K562 (cell line): ENCODE results near the gene ZER1. TPM values are rescaled to one million over a fixed set of nuclear protein-coding genes. Genes with fewer than 3 reads are reported as not detected.

Experiments used
- ARNT ChIP-seq, 2 experiments: fragments of 450-650 bp; IDR thresholded peaks; 2 replicates each; pipeline ENCODE4 v1.6.1; 2016; ENCODE audit warnings: mild to moderate bottlenecking in 1 of 2
- CBFA2T3 ChIP-seq: fragments of 450-650 bp; IDR thresholded peaks from 2 replicates; pipeline ENCODE4 v1.6.1; 2017
- CXXC5 ChIP-seq: fragments of 250-450 bp; sonication (Bioruptor Pico); IDR thresholded peaks from 2 replicates; pipeline ENCODE4 v1.8.0; 2022; ENCODE audit warnings: inconsistent platforms, mild to moderate bottlenecking, moderate library complexity
- DNMT1 ChIP-seq: fragments of 450-650 bp; IDR thresholded peaks from 2 replicates; pipeline ENCODE4 v1.6.1; 2016; ENCODE audit warnings: antibody characterized with exemption, mild to moderate bottlenecking
- ELF4 ChIP-seq: fragments of 450-650 bp; formaldehyde crosslinking; IDR thresholded peaks from 2 replicates; pipeline ENCODE4 v1.4.0; 2022; ENCODE audit warnings: missing genetic modification characterization
- EP300 ChIP-seq: IDR thresholded peaks from 2 replicates; pipeline ENCODE4 v1.6.1; 2012; ENCODE audit warnings: low read length, improper control_type of control experiment
- HDGF ChIP-seq: fragments of 450-650 bp; IDR thresholded peaks from 2 replicates; pipeline ENCODE4 v1.6.1; 2016
- JUND ChIP-seq, 2 experiments: IDR thresholded peaks; 2 replicates in 1 of 2; 3 replicates in 1 of 2; pipeline ENCODE4 v1.6.1; 2011; ENCODE audit warnings: borderline replicate concordance in 2 of 2, low read depth in 2 of 2, low read length in 2 of 2, improper control_type of control experiment in 1 of 2, missing biosample characterization in 1 of 2, missing genetic modification characterization in 1 of 2, missing genetic modification reagents in 1 of 2
- MBD2 ChIP-seq: sonication (generic); IDR thresholded peaks from 2 replicates; pipeline ENCODE4 v1.6.1; 2016; ENCODE audit warnings: low read depth, borderline replicate concordance
- MCM5 ChIP-seq: fragments of 450-650 bp; IDR thresholded peaks from 2 replicates; pipeline ENCODE4 v1.6.1; 2016; ENCODE audit warnings: low read depth
- MED1 ChIP-seq: sonication (generic); formaldehyde crosslinking; IDR thresholded peaks from 2 replicates; pipeline ENCODE4 v1.8.1; 2023; ENCODE audit warnings: missing genetic modification reagents, borderline replicate concordance
- MTA2 ChIP-seq: fragments of 450-650 bp; IDR thresholded peaks from 2 replicates; pipeline ENCODE4 v1.6.1; 2016; ENCODE audit warnings: low read depth
- PCBP1 ChIP-seq: fragments of 200-400 bp; formaldehyde crosslinking; IDR thresholded peaks from 2 replicates; pipeline ENCODE4 v1.6.1; 2018; ENCODE audit warnings: mild to moderate bottlenecking, low read depth, low read length; ENCODE audit not compliant: poor library complexity, severe bottlenecking
- PRMT5 ChIP-seq: sonication (generic); formaldehyde crosslinking; IDR thresholded peaks from 2 replicates; pipeline ENCODE4 v1.5.0; 2020; ENCODE audit warnings: missing genetic modification reagents
- RHOXF2B ChIP-seq: fragments of 250-450 bp; sonication (Bioruptor Pico); conservative IDR thresholded peaks from 2 replicates; pipeline ENCODE4 v1.5.1; 2021
- SAFB ChIP-seq: fragments of 200-400 bp; formaldehyde crosslinking; IDR thresholded peaks from 2 replicates; pipeline ENCODE4 v1.6.1; 2017; ENCODE audit warnings: low read depth, low read length, borderline replicate concordance
- SIRT6 ChIP-seq: IDR thresholded peaks from one replicate; pipeline ENCODE4 v1.6.1; 2012; ENCODE audit warnings: low read depth, mild to moderate bottlenecking, control low read depth, inconsistent platforms, low read length, moderate library complexity
- SREBF2 ChIP-seq: sonication (generic); formaldehyde crosslinking; IDR thresholded peaks from 2 replicates; pipeline ENCODE4 v1.4.0; 2020; ENCODE audit warnings: mild to moderate bottlenecking, missing genetic modification reagents
- STAT5A ChIP-seq: IDR thresholded peaks from 2 replicates; pipeline ENCODE4 v1.6.1; 2012; ENCODE audit warnings: low read length, inconsistent platforms, borderline replicate concordance
- TAF1 ChIP-seq: IDR thresholded peaks from 2 replicates; pipeline ENCODE4 v1.6.1; 2011; ENCODE audit warnings: mild to moderate bottlenecking, low read length, moderate library complexity; ENCODE audit not compliant: insufficient read depth, control insufficient read depth, severe bottlenecking; ENCODE audit errors: extremely low read depth
- ZBTB1 ChIP-seq: sonication (generic); formaldehyde crosslinking; IDR thresholded peaks from 2 replicates; pipeline ENCODE4 v1.8.1; 2023; ENCODE audit warnings: missing genetic modification reagents, low read depth, mild to moderate bottlenecking, borderline replicate concordance
- polyA plus RNA-seq, 8 experiments: library from polyadenylated mRNA; depleted of rRNA in 4 of 8; stranded (reverse) in 5 of 8; unstranded in 3 of 8; fragments of >200 nt; fragmentation: Nextera tagmentation in 2 of 8; fragmentation: Illumina TruSeq in 1 of 8; extraction: Ambion mirVana in 2 of 8; extraction: Trizol in 1 of 8; gene quantifications; 2 replicates each; pipeline versions ENCODE4 v1.2.1 to v1.2.3, GENCODE V29; 2011 to 2014; ENCODE audit warnings: inconsistent platforms in 1 of 8, missing spikeins in 1 of 8
- total RNA-seq, 7 experiments: library from RNA; depleted of rRNA in 6 of 7; stranded (reverse); fragments of >200 nt in 6 of 7; fragmentation: Illumina TruSeq in 2 of 7; extraction: Trizol in 2 of 7; gene quantifications; 2 replicates each; pipeline versions ENCODE4 v1.2.1 to v1.2.3, GENCODE V29; 2011 to 2021; ENCODE audit warnings: low replicate concordance in 1 of 7
- TF ChIP-seq, protein P1 (sequence below): fragments of 450-650 bp; conservative IDR thresholded peaks from 2 replicates; pipeline ENCODE4 v1.6.1; 2016; ENCODE audit warnings: missing genetic modification characterization, low read depth, mild to moderate bottlenecking, missing compliant biosample characterization, moderate library complexity
- TF ChIP-seq, protein P2 (sequence below): sonication (generic); formaldehyde crosslinking; IDR thresholded peaks from 2 replicates; pipeline ENCODE4 v1.8.1; 2023; ENCODE audit warnings: mild to moderate bottlenecking, missing genetic modification reagents, moderate library complexity
- TF ChIP-seq, protein P3 (sequence below): sonication (generic); IDR thresholded peaks from 2 replicates; pipeline ENCODE4 v1.6.1; 2016
- TF ChIP-seq, protein P4 (sequence below): fragments of 150-350 bp; conservative IDR thresholded peaks from 2 replicates; pipeline ENCODE4 v1.6.1; 2014; ENCODE audit warnings: low read length

The ZER1 gene
- total and polyA plus RNA-seq, 9 of the 15 experiments (the other 6 are each of a cell fraction or from before 2014, with no cell fraction given) = 0.07 to 10.7 (median 6.2) TPM

DNA sequence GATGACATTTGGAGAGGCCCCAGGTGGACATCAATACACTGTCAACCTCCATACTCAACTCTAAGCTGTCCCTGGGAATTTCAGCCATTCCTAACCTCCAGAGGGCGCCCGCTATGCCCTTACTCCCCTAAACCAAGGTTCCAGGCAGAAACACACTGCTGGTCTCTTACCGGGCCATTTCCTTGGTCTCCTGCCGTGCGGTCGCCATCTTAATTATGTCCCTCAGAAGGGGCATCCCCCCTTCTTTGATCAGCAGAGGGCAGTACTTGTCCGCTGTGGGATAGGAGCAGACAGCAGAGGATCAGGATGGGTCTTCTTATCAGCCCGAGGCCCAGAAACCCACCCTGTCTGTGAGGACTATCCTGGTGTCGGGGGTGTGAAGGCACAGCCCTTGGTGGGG, 38.5 kb downstream of the ZER1 start (continued):
- no peak for TF ChIP-seq MCM5
- TF ChIP-seq TAF1 = peak; percentile 47
- peak; percentile 46; the same call in 1 of the 2 replicates for TF ChIP-seq ELF4 (CRISPR knock-in tag)
- peak; percentile 49; the same call in 1 of the 2 replicates for TF ChIP-seq CXXC5 (CRISPR knock-in tag)
- TF ChIP-seq, protein P1, sequence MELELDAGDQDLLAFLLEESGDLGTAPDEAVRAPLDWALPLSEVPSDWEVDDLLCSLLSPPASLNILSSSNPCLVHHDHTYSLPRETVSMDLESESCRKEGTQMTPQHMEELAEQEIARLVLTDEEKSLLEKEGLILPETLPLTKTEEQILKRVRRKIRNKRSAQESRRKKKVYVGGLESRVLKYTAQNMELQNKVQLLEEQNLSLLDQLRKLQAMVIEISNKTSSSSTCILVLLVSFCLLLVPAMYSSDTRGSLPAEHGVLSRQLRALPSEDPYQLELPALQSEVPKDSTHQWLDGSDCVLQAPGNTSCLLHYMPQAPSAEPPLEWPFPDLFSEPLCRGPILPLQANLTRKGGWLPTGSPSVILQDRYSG = 0 out of 2 replicates have a peak, but pooled peaks have one; percentile 40
- TF ChIP-seq CBFA2T3 = no peak
- TF ChIP-seq, protein P2, sequence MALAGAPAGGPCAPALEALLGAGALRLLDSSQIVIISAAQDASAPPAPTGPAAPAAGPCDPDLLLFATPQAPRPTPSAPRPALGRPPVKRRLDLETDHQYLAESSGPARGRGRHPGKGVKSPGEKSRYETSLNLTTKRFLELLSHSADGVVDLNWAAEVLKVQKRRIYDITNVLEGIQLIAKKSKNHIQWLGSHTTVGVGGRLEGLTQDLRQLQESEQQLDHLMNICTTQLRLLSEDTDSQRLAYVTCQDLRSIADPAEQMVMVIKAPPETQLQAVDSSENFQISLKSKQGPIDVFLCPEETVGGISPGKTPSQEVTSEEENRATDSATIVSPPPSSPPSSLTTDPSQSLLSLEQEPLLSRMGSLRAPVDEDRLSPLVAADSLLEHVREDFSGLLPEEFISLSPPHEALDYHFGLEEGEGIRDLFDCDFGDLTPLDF = no peak
- TF ChIP-seq PRMT5 (CRISPR knock-in tag) = no peak
- peak; percentile 93; the same call in 1 of the 2 replicates for TF ChIP-seq HDGF
- TF ChIP-seq, protein P3, sequence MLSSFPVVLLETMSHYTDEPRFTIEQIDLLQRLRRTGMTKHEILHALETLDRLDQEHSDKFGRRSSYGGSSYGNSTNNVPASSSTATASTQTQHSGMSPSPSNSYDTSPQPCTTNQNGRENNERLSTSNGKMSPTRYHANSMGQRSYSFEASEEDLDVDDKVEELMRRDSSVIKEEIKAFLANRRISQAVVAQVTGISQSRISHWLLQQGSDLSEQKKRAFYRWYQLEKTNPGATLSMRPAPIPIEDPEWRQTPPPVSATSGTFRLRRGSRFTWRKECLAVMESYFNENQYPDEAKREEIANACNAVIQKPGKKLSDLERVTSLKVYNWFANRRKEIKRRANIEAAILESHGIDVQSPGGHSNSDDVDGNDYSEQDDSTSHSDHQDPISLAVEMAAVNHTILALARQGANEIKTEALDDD = no peak
- no peak for TF ChIP-seq ZBTB1
- no peak for TF ChIP-seq DNMT1
- TF ChIP-seq RHOXF2B = no peak
- 0 out of 4 replicates have a peak, but pooled peaks of 1 of the 2 experiments have one; percentile 21 for TF ChIP-seq ARNT (IDR thresholded peaks at IDR 0.05)
- TF ChIP-seq STAT5A = no peak
- TF ChIP-seq EP300 = no peak
- TF ChIP-seq MED1 = no peak
- TF ChIP-seq PCBP1 = no peak
- peak; percentile 46 for TF ChIP-seq JUND (IDR thresholded peaks at IDR 0.05; ENCODE audit: borderline replicate concordance, low read depth, low read length)
- TF ChIP-seq JUND (tag; IDR thresholded peaks at IDR 0.05; ENCODE audit: borderline replicate concordance, low read depth, low read length) = peak; percentile 40; the same call in 1 of the 3 replicates
- TF ChIP-seq SAFB = no peak
- TF ChIP-seq SIRT6 = no peak
- no peak for TF ChIP-seq MBD2
- TF ChIP-seq SREBF2 (CRISPR knock-in tag) = no peak
- TF ChIP-seq, protein P4, sequence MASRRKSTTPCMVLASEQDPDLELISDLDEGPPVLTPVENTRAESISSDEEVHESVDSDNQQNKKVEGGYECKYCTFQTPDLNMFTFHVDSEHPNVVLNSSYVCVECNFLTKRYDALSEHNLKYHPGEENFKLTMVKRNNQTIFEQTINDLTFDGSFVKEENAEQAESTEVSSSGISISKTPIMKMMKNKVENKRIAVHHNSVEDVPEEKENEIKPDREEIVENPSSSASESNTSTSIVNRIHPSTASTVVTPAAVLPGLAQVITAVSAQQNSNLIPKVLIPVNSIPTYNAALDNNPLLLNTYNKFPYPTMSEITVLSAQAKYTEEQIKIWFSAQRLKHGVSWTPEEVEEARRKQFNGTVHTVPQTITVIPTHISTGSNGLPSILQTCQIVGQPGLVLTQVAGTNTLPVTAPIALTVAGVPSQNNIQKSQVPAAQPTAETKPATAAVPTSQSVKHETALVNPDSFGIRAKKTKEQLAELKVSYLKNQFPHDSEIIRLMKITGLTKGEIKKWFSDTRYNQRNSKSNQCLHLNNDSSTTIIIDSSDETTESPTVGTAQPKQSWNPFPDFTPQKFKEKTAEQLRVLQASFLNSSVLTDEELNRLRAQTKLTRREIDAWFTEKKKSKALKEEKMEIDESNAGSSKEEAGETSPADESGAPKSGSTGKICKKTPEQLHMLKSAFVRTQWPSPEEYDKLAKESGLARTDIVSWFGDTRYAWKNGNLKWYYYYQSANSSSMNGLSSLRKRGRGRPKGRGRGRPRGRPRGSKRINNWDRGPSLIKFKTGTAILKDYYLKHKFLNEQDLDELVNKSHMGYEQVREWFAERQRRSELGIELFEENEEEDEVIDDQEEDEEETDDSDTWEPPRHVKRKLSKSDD = peak; percentile 71; the same call in 1 of the 2 replicates
- no peak for TF ChIP-seq MTA2
